GM12878 (cell line): ENCODE measurements around the gene YAP1. TPM values are rescaled to one million over a fixed set of nuclear protein-coding genes. Genes with fewer than 3 reads are reported as not detected.

Experiments used
- ATAC-seq: fragments of 200-7000 bp; cut with Tn5 transposase; 3 replicates; pipeline ENCODE4 v1.9.1; 2020; ENCODE audit warnings: mild to moderate bottlenecking, moderate library complexity
- BruUV-seq: library from RNA; stranded (reverse); fragments of 400-500 nt; replicated peaks from 2 replicates; lab custom pipeline; 2021; lab: Mats Ljungman, UMichigan
- CTCF ChIA-PET: fragments of 300-600 bp; sonication (Branson Sonifier 250); formaldehyde crosslinking; extraction: SDS; loops from one replicate; lab custom pipeline; 2021; ENCODE audit warnings: inconsistent platforms; lab: Yijun Ruan, JAX
- POLR2A ChIA-PET: fragments of 350-600 bp; formaldehyde crosslinking; extraction: SDS; loops from one replicate; lab custom pipeline; 2021; ENCODE audit warnings: inconsistent platforms; lab: Charles Lee
- RAD21 ChIA-PET: fragments of 300-600 bp; sonication (Branson Sonifier 250); formaldehyde crosslinking; loops from one replicate; lab custom pipeline; 2023; ENCODE audit warnings: antibody characterized with exemption; ENCODE audit not compliant: unreplicated experiment; lab: Charles Lee
- SMC1A ChIA-PET: fragments of 300-600 bp; sonication (Branson Sonifier 250); formaldehyde crosslinking; loops from one replicate; lab custom pipeline; 2023; ENCODE audit not compliant: unreplicated experiment, uncharacterized antibody; lab: Charles Lee
- DNase-seq: peaks from one replicate; pipeline ENCODE4 v3.0.0-alpha.2; 2011; ENCODE audit warnings: low read depth, low spot score
- FAIRE-seq: peaks from 3 replicates; lab custom pipeline; 2011; peaks lifted over from hg19 to GRCh38; lab: Jason Lieb, UNC
- H2AFZ ChIP-seq: 2 replicates; pipeline ENCODE4 v1.6.0; 2011; ENCODE audit warnings: low read depth, low read length, control low read depth; ENCODE audit not compliant: control insufficient read depth
- H3K27ac ChIP-seq: 2 replicates; pipeline ENCODE4 v1.5.1; 2011; ENCODE audit warnings: control low read depth; ENCODE audit not compliant: control insufficient read depth, insufficient read depth
- H3K27me3 ChIP-seq, 2 experiments: replicated peaks in 1 of 2; 2 replicates each; pipeline versions ENCODE4 v1.6.0 to v1.6.1; 2011; ENCODE audit warnings: low read length in 1 of 2; ENCODE audit not compliant: control insufficient read depth in 2 of 2, insufficient read depth in 2 of 2
- H3K36me3 ChIP-seq, 2 experiments: 2 replicates each; pipeline ENCODE4 v1.5.1; 2011; ENCODE audit warnings: low read length in 1 of 2; ENCODE audit not compliant: control insufficient read depth in 2 of 2, insufficient read depth in 2 of 2
- H3K4me1 ChIP-seq: 2 replicates; pipeline ENCODE4 v1.6.1; 2011; ENCODE audit warnings: mild to moderate bottlenecking, low read length, moderate library complexity, mixed read lengths; ENCODE audit not compliant: control insufficient read depth, insufficient read depth
- H3K4me2 ChIP-seq: 2 replicates; pipeline ENCODE4 v1.6.0; 2011; ENCODE audit warnings: control low read depth; ENCODE audit not compliant: control insufficient read depth, insufficient read depth
- H3K4me3 ChIP-seq: fragments of 200-600 bp; sonication (generic); 2 replicates; pipeline ENCODE4 v1.5.1; 2016
- H3K79me2 ChIP-seq: 2 replicates; pipeline ENCODE4 v1.6.0; 2011; ENCODE audit warnings: low read length; ENCODE audit not compliant: control insufficient read depth, insufficient read depth
- H3K9ac ChIP-seq: 2 replicates; pipeline ENCODE4 v1.8.0; 2011; ENCODE audit warnings: low read length, control low read depth, mixed read lengths; ENCODE audit not compliant: control insufficient read depth, insufficient read depth
- H3K9me3 ChIP-seq: replicated peaks from 3 replicates; pipeline ENCODE4 v1.5.1; 2011; ENCODE audit warnings: mild to moderate bottlenecking, low read length; ENCODE audit not compliant: control insufficient read depth, insufficient read depth
- H4K20me1 ChIP-seq: 2 replicates; pipeline ENCODE4 v1.6.0; 2011; ENCODE audit not compliant: control insufficient read depth, insufficient read depth
- GATAD2B ChIP-seq: fragments of 450-650 bp; conservative IDR thresholded peaks from 2 replicates; pipeline ENCODE4 v1.6.1; 2017; ENCODE audit warnings: low read depth, mild to moderate bottlenecking, moderate library complexity
- HSF1 ChIP-seq: fragments of 150-350 bp; IDR thresholded peaks from 2 replicates; pipeline ENCODE4 v1.6.1; 2014; ENCODE audit warnings: mild to moderate bottlenecking, low read depth, low read length
- KDM1A ChIP-seq: fragments of 200-600 bp; sonication (generic); IDR thresholded peaks from 2 replicates; pipeline ENCODE4 v1.6.1; 2016; ENCODE audit warnings: borderline replicate concordance
- MLLT1 ChIP-seq: fragments of 450-650 bp; IDR thresholded peaks from 2 replicates; pipeline ENCODE4 v1.6.1; 2016; ENCODE audit warnings: mild to moderate bottlenecking
- NFIC ChIP-seq: IDR thresholded peaks from 2 replicates; pipeline ENCODE4 v1.6.1; 2012; ENCODE audit warnings: low read depth, mild to moderate bottlenecking, inconsistent platforms, low read length, moderate library complexity
- SIX5 ChIP-seq: IDR thresholded peaks from 2 replicates; pipeline ENCODE4 v1.6.1; 2011; ENCODE audit warnings: mild to moderate bottlenecking, low read depth, low read length, moderate library complexity; ENCODE audit not compliant: severe bottlenecking
- SMC3 ChIP-seq: IDR thresholded peaks from 2 replicates; pipeline ENCODE4 v1.6.1; 2011; ENCODE audit warnings: low read length, improper control_type of control experiment, borderline replicate concordance
- STAT1 ChIP-seq: fragments of 450-650 bp; conservative IDR thresholded peaks from 2 replicates; pipeline ENCODE4 v1.6.1; 2014; ENCODE audit warnings: antibody characterized with exemption, mild to moderate bottlenecking
- SUZ12 ChIP-seq: fragments of 200-600 bp; sonication (generic); IDR thresholded peaks from one replicate; pipeline ENCODE4 v1.6.1; 2018; ENCODE audit warnings: antibody characterized with exemption, mild to moderate bottlenecking; ENCODE audit not compliant: unreplicated experiment
- TCF3 ChIP-seq: IDR thresholded peaks from 2 replicates; pipeline ENCODE4 v1.6.1; 2012; ENCODE audit warnings: low read depth, mild to moderate bottlenecking, low read length, borderline replicate concordance; ENCODE audit not compliant: insufficient read depth
- ZBTB33 ChIP-seq: fragments of 450-650 bp; IDR thresholded peaks from 2 replicates; pipeline ENCODE4 v1.6.1; 2017; ENCODE audit warnings: mild to moderate bottlenecking
- ZBTB4 ChIP-seq: fragments of 450-650 bp; formaldehyde crosslinking; IDR thresholded peaks from 2 replicates; pipeline ENCODE4 v1.4.0; 2022; ENCODE audit warnings: mild to moderate bottlenecking, moderate library complexity
- ZNF24 ChIP-seq: fragments of 450-650 bp; IDR thresholded peaks from 2 replicates; pipeline ENCODE4 v1.6.1; 2017; ENCODE audit warnings: antibody characterized with exemption, mild to moderate bottlenecking
- WGBS: methylation state at CpG from one replicate; pipeline ENCODE4 v1.1.6; 2016; ENCODE audit warnings: low lambda C conversion rate; ENCODE audit not compliant: insufficient replicate concordance, insufficient coverage; ENCODE audit errors: missing lambda C conversion rate; 5-methylcytosine and 5-hydroxymethylcytosine counted together
- in situ Hi-C: fragments of 300-500 bp; cut with MboI; formaldehyde crosslinking; loops from 9 replicates; pipeline ENCODE4 v1.14.3; 2018; ENCODE audit warnings: mixed read lengths
- intact Hi-C: fragments of 100-400 bp; cut with micrococcal nuclease; formaldehyde crosslinking; loops from one replicate; pipeline ENCODE4 v1.14.2; 2022; ENCODE audit not compliant: unreplicated experiment
- polyA plus RNA-seq, 11 experiments: library from polyadenylated mRNA; depleted of rRNA in 4 of 11; unstranded in 6 of 11; stranded (reverse) in 5 of 11; fragments of >200 nt; fragmentation: Nextera tagmentation in 4 of 11; fragmentation: Illumina TruSeq in 1 of 11; extraction: Ambion mirVana in 4 of 11; extraction: Trizol in 1 of 11; gene quantifications; 1 replicate in 1 of 11; 2 replicates in 10 of 11; pipeline versions ENCODE4 v1.2.1 to v1.2.3, GENCODE V29; 2011 to 2016; ENCODE audit warnings: inconsistent platforms in 2 of 11, missing spikeins in 2 of 11, low read depth in 1 of 11
- total RNA-seq, 4 experiments: library from RNA; depleted of rRNA in 3 of 4; stranded (reverse); fragments of >200 nt in 3 of 4; fragmentation: Illumina TruSeq in 1 of 4; extraction: Trizol in 1 of 4; gene quantifications; 2 replicates each; pipeline versions ENCODE4 v1.2.1 to v1.2.3, GENCODE V29; 2013 to 2021

YAP1 gene
- total and polyA plus RNA-seq, 10 of the 15 experiments (the other 5 are each of a cell fraction or from before 2014, with no cell fraction given), result 0.03 to 0.33 (median 0.10) TPM; not detected in 6

GRCh38 chr11:102280245-102280833 is 170.1 kb downstream of the YAP1 start:
- peak; percentile 55 for ATAC-seq
- SMC1A ChIA-PET, result interaction anchor here (0.9 to 2.7 kb wide), 13 partner anchors 8 to 386 kb away, joined by 3 to 19 read pairs (median 5); no protein-coding TSS in a partner anchor
- intact Hi-C loops (no loop called here), in situ Hi-C loops (no loop called here)
- RAD21 ChIA-PET, result interaction anchor here (0.6 to 2.4 kb wide), 13 partner anchors 9 to 756 kb away, joined by 3 to 13 read pairs (median 4); no protein-coding TSS in a partner anchor
- Histone ChIP-seq H3K9me3 (no peaks in the 10 kb centered on the region; the same call in 2 of the 3 replicates), H3K4me3 (no peak overlapping the region), H3K27me3 (no peaks in the 10 kb centered on the region), H3K4me1 (peaks cover 4% of the 10 kb centered on the region; the same call in 1 of the 2 replicates), H2AFZ (peak overlapping the region; percentile 28), H4K20me1 (no peaks in the 10 kb centered on the region), H3K27ac (no peak overlapping the region), H3K9ac (no peak overlapping the region), H3K4me2 (peak overlapping the region; percentile 41; the same call in 1 of the 2 replicates), H3K36me3 (no peaks in the 10 kb centered on the region), H3K79me2 (no peaks in the 10 kb centered on the region)
- no peak for FAIRE-seq
- CTCF ChIA-PET, result interaction anchor here (1.0 to 5.5 kb wide), 12 partner anchors 7 to 386 kb away, joined by 3 to 38 read pairs (median 6); no protein-coding TSS in a partner anchor
- DNase-seq, result no peak
- POLR2A ChIA-PET, result interaction anchor here (0.7 to 1.5 kb wide), 3 partner anchors 10 to 332 kb away, joined by 3 to 4 read pairs (median 4); no protein-coding TSS in a partner anchor
- WGBS, result 63% methylated on average over 4 of the region's 4 CpGs
- BruUV-seq, result no TSS peak
- TF ChIP-seq GATAD2B, result no peak
- TF ChIP-seq ZBTB33, result no peak
- no peak for TF ChIP-seq ZBTB4
- TF ChIP-seq NFIC, result no peak
- no peak for TF ChIP-seq SUZ12
- TF ChIP-seq KDM1A, result no peak
- TF ChIP-seq TCF3, result no peak
- no peak for TF ChIP-seq HSF1
- no peak for TF ChIP-seq STAT1
- TF ChIP-seq ZNF24, result no peak
- no peak for TF ChIP-seq MLLT1
- no peak for TF ChIP-seq SIX5
- no peak for TF ChIP-seq SMC3
